DOHH2 (cell line): ENCODE results near the gene FRMD3.

Experiments used
- H3F3A ChIP-seq: fragments of 200-600 bp; sonication (generic), shearing (Covaris generic); 2 replicates; pipeline ENCODE4 v1.6.0; 2016; ENCODE audit warnings: antibody characterized with exemption, mild to moderate bottlenecking; ENCODE audit not compliant: control insufficient read depth, insufficient read depth
- H3K27ac ChIP-seq: fragments of 200-600 bp; sonication (generic); 2 replicates; pipeline ENCODE4 v1.5.1; 2014; ENCODE audit warnings: low read depth, mild to moderate bottlenecking, low read length, moderate library complexity
- H3K27me3 ChIP-seq: fragments of 200-600 bp; sonication (generic); 2 replicates; pipeline ENCODE4 v1.6.1; 2014; ENCODE audit warnings: mild to moderate bottlenecking, low read length, mixed read lengths; ENCODE audit not compliant: control insufficient read depth
- H3K36me3 ChIP-seq: fragments of 200-600 bp; sonication (generic); 2 replicates; pipeline ENCODE4 v1.6.1; 2014; ENCODE audit warnings: mild to moderate bottlenecking, low read length, moderate library complexity, mixed read lengths; ENCODE audit not compliant: control insufficient read depth
- H3K4me1 ChIP-seq: fragments of 200-600 bp; sonication (generic); 2 replicates; pipeline ENCODE4 v1.6.1; 2014; ENCODE audit warnings: mild to moderate bottlenecking, low read length, mixed read lengths; ENCODE audit not compliant: control insufficient read depth
- H3K4me2 ChIP-seq: fragments of 200-600 bp; sonication (generic); 2 replicates; pipeline ENCODE4 v1.6.0; 2014; ENCODE audit warnings: mild to moderate bottlenecking, low read length, moderate library complexity
- H3K4me3 ChIP-seq: fragments of 200-600 bp; sonication (generic); 2 replicates; pipeline ENCODE4 v1.5.1; 2014; ENCODE audit warnings: mild to moderate bottlenecking, low read length, mixed read lengths
- H3K79me2 ChIP-seq: fragments of 200-600 bp; sonication (generic); 2 replicates; pipeline ENCODE4 v1.6.1; 2014; ENCODE audit warnings: mild to moderate bottlenecking, low read length, mixed read lengths; ENCODE audit not compliant: control insufficient read depth
- H3K9me2 ChIP-seq: fragments of 200-600 bp; sonication (generic); replicated peaks from 2 replicates; pipeline ENCODE4 v1.6.1; 2014; ENCODE audit warnings: mild to moderate bottlenecking, low read length, mixed read lengths; ENCODE audit not compliant: control insufficient read depth
- H3K9me3 ChIP-seq: fragments of 200-600 bp; sonication (generic); 2 replicates; pipeline ENCODE4 v1.6.1; 2014; ENCODE audit warnings: antibody characterized with exemption, low read length, mixed read lengths; ENCODE audit not compliant: control insufficient read depth, insufficient read depth
- H4K20me1 ChIP-seq: fragments of 200-600 bp; sonication (generic); 2 replicates; pipeline ENCODE4 v1.6.0; 2014; ENCODE audit warnings: low read depth, mild to moderate bottlenecking, antibody characterized with exemption, low read length, moderate library complexity; ENCODE audit not compliant: control insufficient read depth, insufficient read depth
- CTCF ChIP-seq: fragments of 200-600 bp; sonication (generic); IDR thresholded peaks from one replicate; pipeline ENCODE4 v1.5.1; 2014; ENCODE audit warnings: antibody characterized with exemption, mild to moderate bottlenecking, low read depth, low read length; ENCODE audit not compliant: poor library complexity, severe bottlenecking
- EZH2phosphoT487 ChIP-seq: fragments of 200-600 bp; sonication (generic); IDR thresholded peaks from 2 replicates; pipeline ENCODE4 v1.6.1; 2017; ENCODE audit warnings: borderline replicate concordance, mild to moderate bottlenecking, antibody characterized with exemption, low read length, moderate library complexity, mixed read lengths

FRMD3 gene

GRCh38 chr9:83560169-83560826 is 22.1 kb upstream of the FRMD3 start:
- no peaks in the 10 kb centered on the region for H3K36me3 ChIP-seq

GRCh38 chr9:83557771-83558170 is 19.6 kb upstream of the FRMD3 start:
- Histone ChIP-seq H3K9me3 (no peaks in the 10 kb centered on the region), H3K9me2 (no peaks in the 10 kb centered on the region), H3F3A (no peaks in the 10 kb centered on the region), H3K4me2 (no peak overlapping the region), H3K79me2 (no peaks in the 10 kb centered on the region), H3K4me1 (no peaks in the 10 kb centered on the region), H3K27me3 (no peaks in the 10 kb centered on the region), H3K27ac (no peak overlapping the region), H3K36me3 (no peaks in the 10 kb centered on the region), H3K4me3 (no peak overlapping the region), H4K20me1 (no peaks in the 10 kb centered on the region)
- TF ChIP-seq CTCF (no peak), EZH2phosphoT487 (no peak)

More at GRCh38 chr9:83560169-83560826, 22.1 kb upstream of the FRMD3 start:
- TF ChIP-seq CTCF (no peak), EZH2phosphoT487 (no peak)
- Histone ChIP-seq H3K9me2 (no peaks in the 10 kb centered on the region), H3K79me2 (no peaks in the 10 kb centered on the region), H3K4me2 (no peak overlapping the region), H3F3A (no peaks in the 10 kb centered on the region), H3K4me3 (no peak overlapping the region), H3K27me3 (no peaks in the 10 kb centered on the region), H3K9me3 (no peaks in the 10 kb centered on the region), H4K20me1 (no peaks in the 10 kb centered on the region), H3K27ac (no peak overlapping the region), H3K4me1 (no peaks in the 10 kb centered on the region)

DNA sequence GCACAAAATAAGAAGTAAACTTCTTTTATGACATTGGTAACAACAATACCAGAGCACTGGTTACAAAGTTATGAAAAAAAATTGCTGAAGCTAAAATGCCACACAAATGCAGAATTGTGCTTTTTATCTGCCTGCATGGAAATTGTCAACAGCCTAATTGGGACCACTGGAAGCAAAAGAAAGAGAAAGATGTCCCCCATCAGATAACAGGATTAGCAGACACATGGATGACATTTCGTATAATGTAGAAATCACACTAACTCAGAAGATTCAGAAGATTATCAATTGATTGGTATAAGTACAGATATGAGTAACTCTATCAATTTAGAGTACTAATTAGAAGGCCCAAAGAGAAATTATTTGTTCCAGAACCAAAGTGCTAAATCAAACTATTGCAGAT is 19.1 kb upstream of the FRMD3 start:
- Histone ChIP-seq H4K20me1 (no peaks in the 10 kb centered on the region), H3K27me3 (no peaks in the 10 kb centered on the region), H3K9me2 (no peaks in the 10 kb centered on the region), H3K4me1 (no peaks in the 10 kb centered on the region), H3K9me3 (no peaks in the 10 kb centered on the region), H3K79me2 (no peaks in the 10 kb centered on the region), H3K36me3 (no peaks in the 10 kb centered on the region), H3F3A (no peaks in the 10 kb centered on the region), H3K4me3 (no peak overlapping the region), H3K27ac (no peak overlapping the region), H3K4me2 (no peak overlapping the region)
- TF ChIP-seq EZH2phosphoT487 (no peak), CTCF (no peak)
